SK-N-SH (cell line): ENCODE data around the gene CDH12.

Experiments
- CTCF ChIP-seq: fragments of 200-600 bp; sonication (generic); IDR thresholded peaks from 2 replicates; pipeline ENCODE4 v1.6.1; 2017; ENCODE audit warnings: antibody characterized with exemption, mild to moderate bottlenecking, moderate library complexity
- NFIC ChIP-seq: IDR thresholded peaks from 2 replicates; pipeline ENCODE4 v1.4.0; 2012; ENCODE audit warnings: borderline replicate concordance
- NRF1 ChIP-seq: IDR thresholded peaks from 2 replicates; pipeline ENCODE4 v1.6.1; 2012; ENCODE audit warnings: low read depth, mild to moderate bottlenecking, low read length

GRCh38 chr5:22850981-22851380 is 2.2 kb downstream of the CDH12 start:
- TF ChIP-seq NFIC = no peak
- no peak for TF ChIP-seq NRF1
- TF ChIP-seq CTCF = no peak
